OCI-LY1 (cell line): ENCODE results near the gene ITK.
A peak's percentile ranks its signal among the peaks of the same experiment; 100 is the strongest.

ENCODE experiments used
- H2AFZ ChIP-seq: fragments of 200-600 bp; sonication (generic), shearing (Covaris generic); 2 replicates; pipeline ENCODE4 v1.6.0; 2014; ENCODE audit warnings: antibody characterized with exemption, mild to moderate bottlenecking, low read length
- H3F3A ChIP-seq: fragments of 200-600 bp; sonication (generic), shearing (Covaris generic); 2 replicates; pipeline ENCODE4 v1.6.0; 2014; ENCODE audit warnings: mild to moderate bottlenecking, antibody characterized with exemption, low read length, moderate library complexity; ENCODE audit not compliant: insufficient read depth
- H3K27ac ChIP-seq: fragments of 200-600 bp; sonication (generic); 2 replicates; pipeline ENCODE4 v1.5.1; 2014; ENCODE audit warnings: low read length, mixed run types, mild to moderate bottlenecking, low read depth; ENCODE audit not compliant: poor library complexity, severe bottlenecking
- H3K27me3 ChIP-seq: fragments of 200-600 bp; sonication (generic); 2 replicates; pipeline ENCODE4 v1.6.0; 2014; ENCODE audit warnings: antibody characterized with exemption, mild to moderate bottlenecking, low read length, moderate library complexity; ENCODE audit not compliant: insufficient read depth
- H3K36me3 ChIP-seq: fragments of 200-600 bp; sonication (generic); 2 replicates; pipeline ENCODE4 v1.6.1; 2014; ENCODE audit warnings: mild to moderate bottlenecking, antibody characterized with exemption, low read length, moderate library complexity, mixed read lengths; ENCODE audit not compliant: insufficient read depth
- H3K4me1 ChIP-seq: fragments of 200-600 bp; sonication (generic); 2 replicates; pipeline ENCODE4 v1.5.1; 2014; ENCODE audit warnings: mild to moderate bottlenecking, low read length, moderate library complexity; ENCODE audit not compliant: insufficient read depth, severe bottlenecking
- H3K4me2 ChIP-seq: fragments of 200-600 bp; sonication (generic), shearing (Covaris generic); 2 replicates; pipeline ENCODE4 v1.6.1; 2014; ENCODE audit warnings: low read length
- H3K4me3 ChIP-seq: fragments of 200-600 bp; sonication (generic); 2 replicates; pipeline ENCODE4 v1.5.1; 2014; ENCODE audit warnings: low read length, low read depth, mild to moderate bottlenecking, mixed read lengths; ENCODE audit not compliant: poor library complexity, severe bottlenecking
- H3K79me2 ChIP-seq: fragments of 200-600 bp; shearing (Covaris generic); 2 replicates; pipeline ENCODE4 v1.6.1; 2016; ENCODE audit warnings: mixed run types, low read length, mixed read lengths; ENCODE audit not compliant: insufficient read depth
- H3K9ac ChIP-seq: fragments of 200-600 bp; sonication (generic), shearing (Covaris generic); 2 replicates; pipeline ENCODE4 v1.6.1; 2014; ENCODE audit warnings: mild to moderate bottlenecking, low read length, mixed read lengths
- H3K9me2 ChIP-seq: fragments of 200-600 bp; sonication (generic), shearing (Covaris generic); 2 replicates; pipeline ENCODE4 v1.6.1; 2014; ENCODE audit warnings: low read depth, mild to moderate bottlenecking, low read length, mixed read lengths
- H3K9me3 ChIP-seq: fragments of 200-600 bp; shearing (Covaris generic); 2 replicates; pipeline ENCODE4 v1.6.1; 2014; ENCODE audit warnings: low read length, mixed read lengths
- H4K20me1 ChIP-seq: fragments of 200-600 bp; sonication (generic), shearing (Covaris generic); 2 replicates; pipeline ENCODE4 v1.6.0; 2016; ENCODE audit warnings: mild to moderate bottlenecking, low read length; ENCODE audit not compliant: insufficient read depth
- EZH2 ChIP-seq: fragments of 200-600 bp; sonication (generic), shearing (Covaris generic); IDR thresholded peaks from 2 replicates; pipeline ENCODE4 v1.8.0; 2017; ENCODE audit warnings: borderline replicate concordance, mixed run types, mild to moderate bottlenecking, antibody characterized with exemption, low read length, moderate library complexity, mixed read lengths
- TF ChIP-seq, protein P1 (sequence below): fragments of 200-600 bp; sonication (generic), shearing (Covaris generic); IDR thresholded peaks from 2 replicates; pipeline ENCODE4 v1.5.1; 2017; ENCODE audit warnings: mild to moderate bottlenecking, antibody characterized with exemption, low read length, moderate library complexity, mixed read lengths

Gene ITK

DNA sequence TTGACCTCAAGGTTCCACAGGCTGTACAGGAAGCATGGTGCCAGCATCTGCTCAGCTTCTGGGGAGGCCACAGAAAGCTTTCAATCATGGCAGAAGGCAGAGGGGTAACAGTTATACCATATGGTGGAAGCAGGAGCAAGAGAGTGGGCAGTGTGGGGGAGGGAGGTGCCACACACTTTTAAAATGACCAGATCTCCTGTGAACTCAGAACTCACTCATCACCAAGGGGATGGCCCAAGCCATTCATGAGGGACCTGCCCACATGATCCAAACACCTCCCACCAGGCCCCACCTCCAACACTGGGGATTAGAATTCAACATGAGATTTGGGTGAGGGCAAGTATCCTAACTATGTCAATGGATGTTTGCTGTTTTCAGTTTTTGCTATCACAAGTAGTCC lies 101.5 kb downstream of the ITK start:
- Histone ChIP-seq H3K27me3 (no peaks in the 10 kb centered on the region), H3K36me3 (peaks cover 37% of the 10 kb centered on the region), H3F3A (peaks cover 11% of the 10 kb centered on the region), H3K9me3 (no peaks in the 10 kb centered on the region), H3K79me2 (peaks cover 83% of the 10 kb centered on the region), H3K4me3 (no peak overlapping the region), H3K4me1 (peaks cover 52% of the 10 kb centered on the region), H3K9me2 (no peaks in the 10 kb centered on the region), H3K9ac (no peak overlapping the region; the same call in 1 of the 2 replicates), H3K27ac (peak overlapping the region; percentile 87), H3K4me2 (peak overlapping the region; percentile 49; the same call in 1 of the 2 replicates), H2AFZ (no peak overlapping the region), H4K20me1 (no peaks in the 10 kb centered on the region)
- TF ChIP-seq EZH2 = no peak
- TF ChIP-seq, protein P1, sequence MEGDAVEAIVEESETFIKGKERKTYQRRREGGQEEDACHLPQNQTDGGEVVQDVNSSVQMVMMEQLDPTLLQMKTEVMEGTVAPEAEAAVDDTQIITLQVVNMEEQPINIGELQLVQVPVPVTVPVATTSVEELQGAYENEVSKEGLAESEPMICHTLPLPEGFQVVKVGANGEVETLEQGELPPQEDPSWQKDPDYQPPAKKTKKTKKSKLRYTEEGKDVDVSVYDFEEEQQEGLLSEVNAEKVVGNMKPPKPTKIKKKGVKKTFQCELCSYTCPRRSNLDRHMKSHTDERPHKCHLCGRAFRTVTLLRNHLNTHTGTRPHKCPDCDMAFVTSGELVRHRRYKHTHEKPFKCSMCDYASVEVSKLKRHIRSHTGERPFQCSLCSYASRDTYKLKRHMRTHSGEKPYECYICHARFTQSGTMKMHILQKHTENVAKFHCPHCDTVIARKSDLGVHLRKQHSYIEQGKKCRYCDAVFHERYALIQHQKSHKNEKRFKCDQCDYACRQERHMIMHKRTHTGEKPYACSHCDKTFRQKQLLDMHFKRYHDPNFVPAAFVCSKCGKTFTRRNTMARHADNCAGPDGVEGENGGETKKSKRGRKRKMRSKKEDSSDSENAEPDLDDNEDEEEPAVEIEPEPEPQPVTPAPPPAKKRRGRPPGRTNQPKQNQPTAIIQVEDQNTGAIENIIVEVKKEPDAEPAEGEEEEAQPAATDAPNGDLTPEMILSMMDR = no peak

DNA sequence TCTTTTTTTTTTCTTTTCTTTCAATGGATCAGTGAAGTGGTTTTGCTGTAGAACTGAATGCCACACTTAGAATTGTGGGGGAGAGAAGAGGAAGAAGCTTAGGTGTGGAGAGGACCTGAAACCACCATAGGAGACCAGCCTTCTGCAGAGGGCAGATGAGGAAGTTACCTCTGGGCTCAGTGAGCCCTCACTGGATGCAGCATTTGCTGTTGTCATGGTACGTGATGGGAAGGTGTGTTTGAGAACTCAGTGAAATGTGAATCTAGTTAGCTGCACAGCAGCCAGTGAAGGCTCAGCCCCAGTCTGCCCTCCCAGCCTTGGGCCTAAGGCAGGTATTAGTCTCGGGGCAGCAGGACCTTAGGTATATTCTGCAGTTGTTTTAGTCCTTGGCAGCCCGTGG lies 102.8 kb downstream of the ITK start:
- TF ChIP-seq EZH2 = no peak
- TF ChIP-seq, protein P1 = no peak
- Histone ChIP-seq H2AFZ (no peak overlapping the region), H3K9me2 (no peaks in the 10 kb centered on the region), H3K4me3 (peak overlapping the region; percentile 26), H3K27ac (peak overlapping the region; percentile 87), H3K9me3 (no peaks in the 10 kb centered on the region), H4K20me1 (no peaks in the 10 kb centered on the region), H3K4me2 (peak overlapping the region; percentile 49), H3K9ac (peak overlapping the region; percentile 31; the same call in 1 of the 2 replicates), H3K36me3 (peaks cover 48% of the 10 kb centered on the region), H3F3A (peaks cover 11% of the 10 kb centered on the region), H3K4me1 (peaks cover 44% of the 10 kb centered on the region), H3K27me3 (no peaks in the 10 kb centered on the region), H3K79me2 (peaks cover 71% of the 10 kb centered on the region)

GRCh38 chr5:157284458-157285212 lies 104.0 kb downstream of the ITK start:
- Histone ChIP-seq H3K4me3 (no peak overlapping the region), H3K9ac (no peak overlapping the region; the same call in 1 of the 2 replicates), H4K20me1 (no peaks in the 10 kb centered on the region), H3K9me3 (no peaks in the 10 kb centered on the region), H2AFZ (no peak overlapping the region), H3K27ac (no peak overlapping the region), H3K9me2 (no peaks in the 10 kb centered on the region), H3K27me3 (no peaks in the 10 kb centered on the region), H3K4me2 (no peak overlapping the region), H3F3A (peaks cover 11% of the 10 kb centered on the region), H3K36me3 (peaks cover 60% of the 10 kb centered on the region), H3K79me2 (peaks cover 59% of the 10 kb centered on the region), H3K4me1 (peaks cover 44% of the 10 kb centered on the region)
- TF ChIP-seq, protein P1 = no peak
- no peak for TF ChIP-seq EZH2
